Activated naive CD4-positive, alpha-beta T cell treated with anti-CD3 and anti-CD28 coated beads, Interleukin-2, amount 10 ng/mL, durations not matched to agents 7 days and 5 days (primary cell): Measurements from ENCODE around the gene AP4B1.
"Not testable (repeated sequence)": the region's sequence is repeated elsewhere in the genome, so short reads cannot be mapped to it uniquely, and the experiment has no call there.

ENCODE experiments used
- CTCF ChIA-PET: fragments of 350-600 bp; sonication (Branson Sonifier 250); formaldehyde crosslinking; loops from one replicate; lab custom pipeline; 2021; ENCODE audit warnings: antibody characterized with exemption; lab: Charles Lee
- DNase-seq: peaks from one replicate; pipeline ENCODE4 v3.0.0-alpha.2; 2020
- H3K27ac Mint-ChIP-seq: one replicate; pipeline ENCODE4 v1.8.0; 2021; ENCODE audit warnings: mild to moderate bottlenecking, moderate library complexity, mixed read lengths
- H3K27me3 Mint-ChIP-seq: one replicate; pipeline ENCODE4 v1.8.0; 2021; ENCODE audit warnings: mild to moderate bottlenecking, mixed read lengths
- H3K36me3 Mint-ChIP-seq: one replicate; pipeline ENCODE4 v1.8.0; 2021; ENCODE audit warnings: mixed read lengths
- H3K4me1 Mint-ChIP-seq: one replicate; pipeline ENCODE4 v1.8.0; 2021; ENCODE audit warnings: mixed read lengths
- H3K4me3 Mint-ChIP-seq: one replicate; pipeline ENCODE4 v1.8.0; 2021; ENCODE audit warnings: mild to moderate bottlenecking, moderate library complexity, mixed read lengths
- H3K9me3 Mint-ChIP-seq: one replicate; pipeline ENCODE4 v1.8.0; 2021; ENCODE audit warnings: mixed read lengths

AP4B1 gene

DNA sequence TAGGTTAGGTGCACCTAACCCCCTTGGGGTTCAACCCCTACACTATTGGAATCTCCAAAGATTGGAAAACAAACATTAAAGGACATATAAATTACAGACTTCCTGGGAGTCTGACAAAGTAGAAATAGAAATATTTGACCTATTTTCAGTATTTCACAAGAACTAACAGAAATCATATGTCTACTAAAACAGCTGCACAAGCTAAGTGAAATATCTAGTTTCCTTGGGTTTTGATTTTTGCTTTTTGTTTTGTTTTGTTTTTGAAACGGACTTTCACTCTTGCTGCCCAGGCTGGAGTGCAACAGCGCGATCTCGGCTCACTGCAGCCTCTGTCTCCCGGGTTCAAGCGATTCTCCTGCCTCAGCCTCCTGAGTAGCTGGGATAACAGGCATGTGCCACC, 51.9 kb downstream of the AP4B1 start:
- CTCF ChIA-PET, H3K27me3 Mint-ChIP-seq, H3K4me3 Mint-ChIP-seq, H3K27ac Mint-ChIP-seq, DNase-seq, H3K9me3 Mint-ChIP-seq: not testable (repeated sequence)
- peaks cover 13% of the 10 kb centered on the region for H3K4me1 Mint-ChIP-seq
- peaks cover 68% of the 10 kb centered on the region for H3K36me3 Mint-ChIP-seq

DNA sequence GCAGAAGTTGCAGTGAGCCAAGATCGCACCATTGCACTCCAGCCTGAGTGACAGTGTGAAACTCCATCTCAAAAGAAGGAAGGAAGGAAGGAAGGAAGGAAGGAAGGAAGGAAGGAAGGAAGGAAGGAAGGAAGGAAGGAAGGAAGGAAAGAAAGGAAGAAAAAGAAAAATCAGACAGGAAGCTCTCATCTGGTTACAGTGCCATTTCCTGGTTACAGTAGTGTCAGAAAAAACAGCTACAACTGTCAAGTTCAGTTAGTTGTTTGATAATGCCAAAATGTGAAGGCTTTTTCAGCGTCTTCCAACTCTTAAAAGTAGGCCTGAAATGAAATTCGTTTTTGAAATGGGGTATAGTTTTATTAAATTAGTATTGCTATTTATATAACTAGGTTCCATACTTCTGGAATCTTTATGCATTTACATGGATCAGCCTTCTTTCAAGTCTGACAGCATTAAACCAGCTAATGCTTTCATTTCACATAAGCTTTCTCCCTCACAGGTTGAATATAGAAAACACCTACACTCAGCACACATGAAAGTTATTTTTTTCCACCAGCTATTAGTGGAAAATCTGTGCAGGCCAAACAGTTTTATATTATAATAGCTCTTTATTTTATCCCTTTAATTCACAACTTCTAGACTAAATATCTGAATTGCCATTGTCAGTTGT, 54.3 kb downstream of the AP4B1 start:
- Mint-ChIP-seq H3K27ac (peak overlapping the region; percentile 83), H3K4me3 (no peak overlapping the region), H3K36me3 (peaks cover 70% of the 10 kb centered on the region), H3K4me1 (peaks cover 13% of the 10 kb centered on the region), H3K27me3 (no peaks in the 10 kb centered on the region), H3K9me3 (peaks cover 5% of the 10 kb centered on the region)
- DNase-seq, result no peak
- CTCF ChIA-PET, result interaction anchor here (0.7 to 1.3 kb wide), 4 partner anchors 10 to 79 kb away, joined by 3 to 5 read pairs (median 3); partner anchors contain the start of gene HIPK1

DNA sequence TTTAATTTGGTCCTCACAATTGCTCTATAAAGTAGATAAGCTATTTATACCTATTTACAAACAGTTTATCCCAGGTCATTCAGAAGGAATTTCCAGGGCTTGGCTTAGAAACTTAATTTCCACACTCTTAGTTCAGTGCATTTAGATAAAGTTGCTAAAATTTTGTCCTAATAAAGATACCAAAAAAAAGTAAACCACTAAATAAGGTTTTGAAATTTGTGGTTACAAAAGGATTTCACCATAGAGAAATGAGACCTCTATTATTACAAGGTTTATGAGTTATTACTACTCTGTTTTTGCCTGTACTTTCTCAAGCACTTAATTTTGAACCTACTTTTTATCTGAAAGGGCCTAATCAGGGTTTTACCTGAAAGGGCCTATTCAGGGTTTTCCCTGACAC, 55.5 kb downstream of the AP4B1 start:
- Mint-ChIP-seq H3K4me3 (no peak overlapping the region), H3K27ac (no peak overlapping the region), H3K9me3 (peaks cover 5% of the 10 kb centered on the region), H3K4me1 (peaks cover 13% of the 10 kb centered on the region), H3K36me3 (peaks cover 63% of the 10 kb centered on the region), H3K27me3 (no peaks in the 10 kb centered on the region)
- CTCF ChIA-PET, result interaction anchor here (0.7 kb wide), 1 partner anchor 14 kb away, joined by 3 read pairs; no protein-coding TSS in a partner anchor
- DNase-seq, result no peak

DNA sequence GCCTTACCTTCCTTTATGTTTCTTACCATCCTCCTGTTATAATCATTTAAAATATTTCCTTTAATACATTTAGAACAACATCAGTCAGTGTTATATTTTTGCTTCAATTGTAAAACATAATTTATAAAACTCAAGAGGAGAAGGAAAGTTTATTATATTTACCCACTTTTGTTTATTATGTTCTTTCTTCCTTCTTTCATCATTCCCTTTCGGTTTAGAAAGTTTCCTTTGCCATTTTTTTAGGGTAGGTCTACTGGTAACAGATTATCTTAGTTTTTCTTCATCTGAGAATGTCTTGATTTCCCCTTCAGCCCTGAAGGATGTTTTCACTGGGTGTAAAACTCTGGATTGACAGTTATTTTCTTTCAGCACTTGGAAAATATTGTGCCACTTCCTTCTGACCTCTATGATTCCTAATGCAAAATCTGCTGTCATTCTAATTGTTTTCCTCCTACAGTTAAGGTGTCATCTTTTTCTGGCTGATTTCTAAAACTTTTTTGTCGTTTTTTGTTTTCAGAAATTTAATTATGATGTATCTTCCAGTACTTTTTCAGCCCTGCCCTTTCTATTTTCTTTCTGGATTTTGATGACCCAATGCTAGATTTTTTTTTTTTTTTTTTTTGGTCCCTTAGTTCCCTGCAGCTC, 58.1 kb downstream of the AP4B1 start:
- Mint-ChIP-seq H3K9me3 (peaks cover 5% of the 10 kb centered on the region), H3K27ac (no peak overlapping the region), H3K4me1 (peaks cover 12% of the 10 kb centered on the region), H3K36me3 (peaks cover 65% of the 10 kb centered on the region), H3K27me3 (no peaks in the 10 kb centered on the region), H3K4me3 (no peak overlapping the region)
- DNase-seq, result no peak
- CTCF ChIA-PET, result no interaction called here
